Natural killer cell (primary cell): Measurements from ENCODE around the gene TBC1D22A. TPM values are rescaled to one million over a fixed set of nuclear protein-coding genes. Genes with fewer than 3 reads are reported as not detected.

Source experiments
- ATAC-seq, 3 donors: fragments of 150-1000 bp in 2 of 3; fragments of 200-7000 bp in 1 of 3; cut with Tn5 transposase; 1 replicate in 1 of 3; 2 replicates in 2 of 3; pipeline ENCODE4 v1.10.0; 2021; ENCODE audit warnings: mild to moderate bottlenecking in 2 of 3, moderate library complexity in 2 of 3
- DNase-seq, 2 donors: peaks; one replicate each; pipeline versions ENCODE4 v3.0.0 to v3.0.0-alpha.2; 2013 to 2021; ENCODE audit warnings: mixed read lengths in 1 of 2
- H3K27ac ChIP-seq: one replicate; pipeline ENCODE4 v1.5.1; 2013; ENCODE audit warnings: mild to moderate bottlenecking, low read length
- H3K27me3 ChIP-seq: one replicate; pipeline ENCODE4 v1.6.1; 2013; ENCODE audit warnings: low read length; ENCODE audit not compliant: control insufficient read depth, insufficient read depth
- H3K36me3 ChIP-seq: one replicate; pipeline ENCODE4 v1.6.1; 2013; ENCODE audit warnings: low read length; ENCODE audit not compliant: control insufficient read depth, insufficient read depth
- H3K4me1 ChIP-seq: one replicate; pipeline ENCODE4 v1.6.1; 2013; ENCODE audit warnings: low read length; ENCODE audit not compliant: control insufficient read depth, insufficient read depth
- H3K4me3 ChIP-seq: one replicate; pipeline ENCODE4 v1.5.1; 2013; ENCODE audit warnings: low read length
- H3K9me3 ChIP-seq: one replicate; pipeline ENCODE4 v1.6.1; 2013; ENCODE audit warnings: low read length; ENCODE audit not compliant: control insufficient read depth, insufficient read depth
- H3K27ac Mint-ChIP-seq, 2 donors: one replicate each; pipeline ENCODE4 v1.8.0; 2022; ENCODE audit warnings: mild to moderate bottlenecking in 2 of 2, mixed read lengths in 2 of 2, moderate library complexity in 1 of 2
- H3K27me3 Mint-ChIP-seq, 2 donors: one replicate each; pipeline ENCODE4 v1.8.0; 2022; ENCODE audit warnings: low read depth in 2 of 2, mixed read lengths in 2 of 2
- H3K36me3 Mint-ChIP-seq: one replicate; pipeline ENCODE4 v1.8.0; 2022; ENCODE audit warnings: mixed read lengths
- H3K4me1 Mint-ChIP-seq, 2 donors: one replicate each; pipeline ENCODE4 v1.8.0; 2022; ENCODE audit warnings: mixed read lengths in 2 of 2
- H3K4me3 Mint-ChIP-seq: one replicate; pipeline ENCODE4 v1.8.0; 2022; ENCODE audit warnings: mild to moderate bottlenecking, moderate library complexity, mixed read lengths
- H3K9me3 Mint-ChIP-seq, 2 donors: one replicate each; pipeline ENCODE4 v1.8.0; 2022; ENCODE audit warnings: mixed read lengths in 2 of 2
- WGBS: methylation state at CpG from one replicate; pipeline ENCODE4 v1.1.7; 2013; ENCODE audit warnings: missing lambda C conversion rate; ENCODE audit not compliant: insufficient coverage; 5-methylcytosine and 5-hydroxymethylcytosine counted together
- intact Hi-C: fragments of 100-400 bp; cut with micrococcal nuclease; formaldehyde crosslinking; loops from one replicate; pipeline ENCODE4 v1.14.2; 2022
- total RNA-seq, 4 donors: library from RNA; stranded (reverse); fragments of 120-200 nt in 1 of 4; gene quantifications; one replicate each; pipeline versions ENCODE4 v1.2.3 to v1.2.4, GENCODE V29; 2013 to 2022
- TF ChIP-seq, protein P1 (sequence below): fragments of 200-600 bp; IDR thresholded peaks from one replicate; pipeline ENCODE4 v1.8.0; 2022; ENCODE audit warnings: antibody characterized with exemption

TBC1D22A gene
- total RNA-seq, 3 donors from 2014 or later (not counting 1 experiment from before 2014, with no cell fraction given) = 47.4 to 53.7 (median 53.2) TPM

- no peaks in the 10 kb centered on the region for H3K27me3 Mint-ChIP-seq
- DNase-seq (no peak), ATAC-seq (no peak)
- no peaks in the 10 kb centered on the region for H3K9me3 Mint-ChIP-seq
- peak overlapping the region; percentile 88 to 89 for H3K27ac Mint-ChIP-seq
- H3K4me1 Mint-ChIP-seq = peaks cover 64 to 76% of the 10 kb centered on the region in 2 donors
- H3K4me1 ChIP-seq = peaks cover 72% of the 10 kb centered on the region
- WGBS = 87% methylated on average over 6 of the region's 6 CpGs
- peaks cover 4% of the 10 kb centered on the region for H3K36me3 ChIP-seq
- peak overlapping the region; percentile 83 for H3K27ac ChIP-seq
- no peaks in the 10 kb centered on the region for H3K27me3 ChIP-seq
- TF ChIP-seq, protein P1, sequence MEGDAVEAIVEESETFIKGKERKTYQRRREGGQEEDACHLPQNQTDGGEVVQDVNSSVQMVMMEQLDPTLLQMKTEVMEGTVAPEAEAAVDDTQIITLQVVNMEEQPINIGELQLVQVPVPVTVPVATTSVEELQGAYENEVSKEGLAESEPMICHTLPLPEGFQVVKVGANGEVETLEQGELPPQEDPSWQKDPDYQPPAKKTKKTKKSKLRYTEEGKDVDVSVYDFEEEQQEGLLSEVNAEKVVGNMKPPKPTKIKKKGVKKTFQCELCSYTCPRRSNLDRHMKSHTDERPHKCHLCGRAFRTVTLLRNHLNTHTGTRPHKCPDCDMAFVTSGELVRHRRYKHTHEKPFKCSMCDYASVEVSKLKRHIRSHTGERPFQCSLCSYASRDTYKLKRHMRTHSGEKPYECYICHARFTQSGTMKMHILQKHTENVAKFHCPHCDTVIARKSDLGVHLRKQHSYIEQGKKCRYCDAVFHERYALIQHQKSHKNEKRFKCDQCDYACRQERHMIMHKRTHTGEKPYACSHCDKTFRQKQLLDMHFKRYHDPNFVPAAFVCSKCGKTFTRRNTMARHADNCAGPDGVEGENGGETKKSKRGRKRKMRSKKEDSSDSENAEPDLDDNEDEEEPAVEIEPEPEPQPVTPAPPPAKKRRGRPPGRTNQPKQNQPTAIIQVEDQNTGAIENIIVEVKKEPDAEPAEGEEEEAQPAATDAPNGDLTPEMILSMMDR = no peak
- intact Hi-C loops = no loop called here
- H3K4me3 Mint-ChIP-seq = no peak overlapping the region
- H3K36me3 Mint-ChIP-seq = no peaks in the 10 kb centered on the region
- no peaks in the 10 kb centered on the region for H3K9me3 ChIP-seq
- no peak overlapping the region for H3K4me3 ChIP-seq
These were observed 7.3 kb downstream of the TBC1D22A start for GRCh38 chr22:46769706-46770105.

DNA sequence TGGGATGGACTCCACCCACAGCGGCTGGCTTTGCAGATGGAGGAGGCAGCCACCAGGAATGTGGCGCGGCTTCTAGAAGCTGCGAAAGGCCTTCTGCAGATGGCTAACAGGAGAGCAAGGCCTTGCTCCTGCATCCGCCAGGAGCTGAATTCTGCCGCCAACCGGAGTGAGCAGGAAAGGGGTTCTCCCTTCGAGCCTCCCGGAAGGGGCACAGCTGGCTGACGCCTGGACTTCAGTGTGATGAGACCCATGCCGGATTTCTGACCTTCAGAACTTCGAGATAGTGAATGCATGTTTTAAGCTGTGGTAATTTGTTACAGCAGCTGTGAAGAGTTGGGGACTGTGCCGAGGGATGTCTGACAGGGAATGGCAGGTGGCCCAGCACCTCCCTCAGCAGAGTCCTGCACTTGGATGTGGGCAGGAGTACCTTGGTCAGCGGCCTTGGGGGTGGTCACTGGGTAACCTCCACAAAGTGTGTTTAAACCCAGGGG lies 7.7 kb downstream of the TBC1D22A start:
- intact Hi-C loops = no loop called here
- TF ChIP-seq, protein P1 = no peak
- Mint-ChIP-seq H3K36me3 (no peaks in the 10 kb centered on the region), H3K9me3 (no peaks in the 10 kb centered on the region), H3K4me3 (no peak overlapping the region), H3K27me3 (no peaks in the 10 kb centered on the region), H3K27ac (peak overlapping the region; percentile 88 to 89), H3K4me1 (peaks cover 64 to 76% of the 10 kb centered on the region in 2 donors)
- no peak overlapping the region for H3K4me3 ChIP-seq
- no peak for DNase-seq
- peaks cover 72% of the 10 kb centered on the region for H3K4me1 ChIP-seq
- WGBS = 94% methylated on average over 14 of the region's 14 CpGs
- peak in 1 of 3 donors; percentile 12 for ATAC-seq
- H3K27ac ChIP-seq = peak overlapping the region; percentile 83
- H3K27me3 ChIP-seq = no peaks in the 10 kb centered on the region
- H3K9me3 ChIP-seq = no peaks in the 10 kb centered on the region
- H3K36me3 ChIP-seq = peaks cover 4% of the 10 kb centered on the region

- no peak overlapping the region for H3K4me3 ChIP-seq
- H3K27me3 Mint-ChIP-seq = no peaks in the 10 kb centered on the region
- peaks cover 4% of the 10 kb centered on the region for H3K36me3 ChIP-seq
- no peaks in the 10 kb centered on the region for H3K9me3 Mint-ChIP-seq
- no peaks in the 10 kb centered on the region for H3K27me3 ChIP-seq
- H3K4me1 ChIP-seq = peaks cover 77% of the 10 kb centered on the region
- H3K36me3 Mint-ChIP-seq = no peaks in the 10 kb centered on the region
- peak overlapping the region; percentile 88 to 89 for H3K27ac Mint-ChIP-seq
- H3K27ac ChIP-seq = peak overlapping the region; percentile 83
- peaks cover 67 to 78% of the 10 kb centered on the region in 2 donors for H3K4me1 Mint-ChIP-seq
- intact Hi-C loops = no loop called here
- no peaks in the 10 kb centered on the region for H3K9me3 ChIP-seq
- peak overlapping the region; percentile 54 for H3K4me3 Mint-ChIP-seq
- ATAC-seq = peak in 2 of 3 donors; percentile 52 to 63
- DNase-seq = peak in 1 of 2 donors; percentile 35
- 11% methylated on average over 7 of the region's 9 CpGs for WGBS
- TF ChIP-seq, protein P1 = no peak
These were observed 8.3 kb downstream of the TBC1D22A start for GRCh38 chr22:46770726-46771125.

- WGBS = 46% methylated on average over 10 of the region's 10 CpGs
- Histone ChIP-seq H3K4me3 (no peak overlapping the region), H3K4me1 (peaks cover 88% of the 10 kb centered on the region), H3K27me3 (no peaks in the 10 kb centered on the region), H3K36me3 (peaks cover 2% of the 10 kb centered on the region), H3K27ac (peak overlapping the region; percentile 71), H3K9me3 (no peaks in the 10 kb centered on the region)
- TF ChIP-seq, protein P1 = no peak
- ATAC-seq (peak in 2 of 3 donors; percentile 18 to 27), DNase-seq (no peak)
- Mint-ChIP-seq H3K4me3 (peak overlapping the region; percentile 28), H3K4me1 (peaks cover 75 to 86% of the 10 kb centered on the region in 2 donors), H3K27ac (peak overlapping the region; percentile 68 to 87), H3K36me3 (no peaks in the 10 kb centered on the region), H3K27me3 (no peaks in the 10 kb centered on the region), H3K9me3 (no peaks in the 10 kb centered on the region)
- intact Hi-C loops = no loop called here
These were observed 10.6 kb downstream of the TBC1D22A start for GRCh38 chr22:46773076-46773475.
